ENCODE measurements around the gene ATOH8.
A peak's percentile ranks its signal among the peaks of the same experiment; 100 is the strongest.

The ATOH8 gene

GRCh38 chr2:85753525-85754312, at the start of gene ATOH8:
Gene ATOH8, plus strand, starts transcription at chr2:85753991. Its CDS starts 199 bp downstream, at chr2:85754190.
- TF ChIP-seq ZFX (IDR thresholded peaks at IDR 0.05) (no peak), CTCF (conservative IDR thresholded peaks at IDR 0.05) (no peak)
- no peak within 1 kb of the TSS for H3K27ac ChIP-seq

GRCh38 chr2:85704038-85704437, 49.8 kb upstream of the ATOH8 start:
- H3K27ac ChIP-seq = no peak overlapping the region
- no peak for TF ChIP-seq CTCF (conservative IDR thresholded peaks at IDR 0.05)
- TF ChIP-seq ZFX (IDR thresholded peaks at IDR 0.05) = no peak

- TF ChIP-seq CTCF (conservative IDR thresholded peaks at IDR 0.05) (no peak), ZFX (IDR thresholded peaks at IDR 0.05) (no peak)
- no peak overlapping the region for H3K27ac ChIP-seq
These were observed 48.8 kb upstream of the ATOH8 start for GRCh38 chr2:85704800-85705679.

GRCh38 chr2:85705680-85706039, 48.1 kb upstream of the ATOH8 start:
- H3K27ac ChIP-seq = no peak overlapping the region
- TF ChIP-seq ZFX (IDR thresholded peaks at IDR 0.05) = no peak
- no peak for TF ChIP-seq CTCF (conservative IDR thresholded peaks at IDR 0.05)

- no peak overlapping the region for H3K27ac ChIP-seq
These were observed 47.7 kb upstream of the ATOH8 start for GRCh38 chr2:85706063-85706462.

GRCh38 chr2:85706599-85707296, 47.0 kb upstream of the ATOH8 start:
- 0 out of 2 replicates have a peak overlapping the region, but pooled peaks have one; percentile 3 for H3K27ac ChIP-seq
- TF ChIP-seq CTCF (conservative IDR thresholded peaks at IDR 0.05) (no peak), ZFX (IDR thresholded peaks at IDR 0.05) (no peak)

More at GRCh38 chr2:85706063-85706462, 47.7 kb upstream of the ATOH8 start:
- TF ChIP-seq CTCF (conservative IDR thresholded peaks at IDR 0.05) = no peak
- TF ChIP-seq ZFX (IDR thresholded peaks at IDR 0.05) = no peak

All from C4-2B (cell line).